ENCODE measurements around the gene SLIT1. TPM values are rescaled to one million over a fixed set of nuclear protein-coding genes. Genes with fewer than 3 reads are reported as not detected.

Gene SLIT1
- total RNA-seq, 4 donors from 2014 or later = 0.28 to 1.7 TPM; not detected in 2

DNA sequence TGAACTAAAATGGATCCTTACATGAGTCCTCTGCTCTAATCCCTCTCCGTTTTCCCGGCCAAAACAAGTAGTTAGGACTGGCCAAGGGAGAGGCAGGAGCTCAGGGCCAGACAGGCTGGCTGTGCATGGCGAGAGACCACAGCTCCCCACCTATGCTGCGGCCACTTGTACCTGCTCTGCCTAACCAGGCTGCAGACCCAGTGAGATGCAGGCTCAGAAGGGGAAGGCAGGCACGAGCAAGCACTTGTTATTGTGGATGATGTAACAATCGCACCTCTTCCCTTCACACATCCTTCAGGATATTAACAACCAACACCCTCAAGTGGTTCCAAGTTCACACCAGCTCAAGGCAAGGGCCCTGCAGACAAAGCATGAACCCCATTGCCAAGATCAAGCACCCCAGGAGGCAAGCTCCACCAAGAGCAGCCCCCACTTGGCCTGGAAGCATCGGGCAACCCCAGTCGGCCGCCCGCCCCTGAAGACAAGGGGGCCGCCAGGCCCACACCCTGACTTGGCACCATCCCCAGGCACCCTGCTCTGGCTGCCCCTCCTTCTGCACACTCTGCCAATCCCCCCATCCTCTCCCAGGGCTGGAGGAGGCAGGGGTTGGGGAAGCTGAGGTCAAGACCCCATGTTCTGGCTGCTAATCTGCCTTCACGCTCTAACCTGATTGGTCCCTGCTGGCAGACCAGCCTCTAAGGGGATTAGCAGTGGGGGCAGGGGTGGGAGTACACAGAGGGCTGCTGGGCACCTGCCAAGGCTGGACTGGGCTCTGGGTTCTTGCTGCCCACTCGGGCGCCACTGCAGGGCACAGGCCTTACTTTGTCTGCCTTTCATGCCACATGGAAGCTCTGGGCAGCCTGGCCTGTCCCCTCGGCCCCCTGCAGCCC lies 111.3 kb downstream of the SLIT1 start:
- Histone ChIP-seq H3K27me3 (no peaks in the 10 kb centered on the region), H3K4me1 (no peaks in the 10 kb centered on the region), H3K9me3 (no peaks in the 10 kb centered on the region), H3K36me3 (no peaks in the 10 kb centered on the region), H3K4me3 (no peak overlapping the region), H3K27ac (no peak overlapping the region)
- no peak for TF ChIP-seq POLR2A (IDR thresholded peaks at IDR 0.05)
- TF ChIP-seq, protein P1, sequence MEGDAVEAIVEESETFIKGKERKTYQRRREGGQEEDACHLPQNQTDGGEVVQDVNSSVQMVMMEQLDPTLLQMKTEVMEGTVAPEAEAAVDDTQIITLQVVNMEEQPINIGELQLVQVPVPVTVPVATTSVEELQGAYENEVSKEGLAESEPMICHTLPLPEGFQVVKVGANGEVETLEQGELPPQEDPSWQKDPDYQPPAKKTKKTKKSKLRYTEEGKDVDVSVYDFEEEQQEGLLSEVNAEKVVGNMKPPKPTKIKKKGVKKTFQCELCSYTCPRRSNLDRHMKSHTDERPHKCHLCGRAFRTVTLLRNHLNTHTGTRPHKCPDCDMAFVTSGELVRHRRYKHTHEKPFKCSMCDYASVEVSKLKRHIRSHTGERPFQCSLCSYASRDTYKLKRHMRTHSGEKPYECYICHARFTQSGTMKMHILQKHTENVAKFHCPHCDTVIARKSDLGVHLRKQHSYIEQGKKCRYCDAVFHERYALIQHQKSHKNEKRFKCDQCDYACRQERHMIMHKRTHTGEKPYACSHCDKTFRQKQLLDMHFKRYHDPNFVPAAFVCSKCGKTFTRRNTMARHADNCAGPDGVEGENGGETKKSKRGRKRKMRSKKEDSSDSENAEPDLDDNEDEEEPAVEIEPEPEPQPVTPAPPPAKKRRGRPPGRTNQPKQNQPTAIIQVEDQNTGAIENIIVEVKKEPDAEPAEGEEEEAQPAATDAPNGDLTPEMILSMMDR (IDR thresholded peaks at IDR 0.05) = no peak
- DNase-seq = no peak

DNA sequence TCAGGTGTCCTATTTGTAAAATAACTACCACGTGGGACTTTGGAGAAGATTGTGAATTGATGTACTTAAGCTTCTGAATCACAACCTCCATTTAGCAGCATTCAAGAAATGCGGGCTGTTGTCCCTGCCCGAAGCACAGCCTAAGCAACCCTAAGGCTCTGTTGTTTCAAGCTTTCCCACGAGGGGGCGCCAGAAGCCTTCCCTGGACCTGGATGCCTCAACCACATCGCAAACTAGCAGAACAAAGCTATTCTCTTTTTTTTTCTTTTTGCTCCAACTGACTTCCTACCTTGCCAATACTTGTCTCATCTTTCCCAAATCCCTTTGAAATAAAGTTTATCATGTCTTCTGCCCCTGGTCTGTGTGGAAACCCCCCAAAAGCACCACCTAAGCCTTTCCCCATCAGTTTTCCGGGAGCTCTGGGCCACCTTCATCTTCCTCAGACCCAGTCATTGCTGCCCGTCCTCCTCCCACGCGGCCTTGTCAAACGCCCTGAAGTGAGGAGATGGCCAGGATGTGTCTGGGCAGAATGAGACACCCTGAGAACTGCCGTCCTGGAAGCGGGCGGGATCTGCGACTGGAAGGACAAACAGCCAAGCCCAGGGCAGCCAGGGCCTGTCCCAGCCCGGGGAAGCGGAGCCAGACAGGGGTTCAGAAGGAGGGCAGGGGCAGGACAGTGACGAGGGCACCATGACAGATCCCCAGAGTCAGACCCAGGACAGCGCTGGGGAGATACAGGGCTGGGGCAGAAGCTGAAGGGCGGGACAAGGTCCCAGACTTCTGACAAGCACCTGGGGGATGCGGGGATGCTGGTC lies 112.7 kb downstream of the SLIT1 start:
- no peaks in the 10 kb centered on the region for H3K4me1 ChIP-seq
- H3K27me3 ChIP-seq = no peaks in the 10 kb centered on the region
- no peaks in the 10 kb centered on the region for H3K9me3 ChIP-seq
- H3K4me3 ChIP-seq = no peak overlapping the region
- no peaks in the 10 kb centered on the region for H3K36me3 ChIP-seq
- peak; percentile 75 to 90 (median 80) for DNase-seq
- TF ChIP-seq POLR2A (IDR thresholded peaks at IDR 0.05) = no peak
- TF ChIP-seq, protein P1 (IDR thresholded peaks at IDR 0.05) = peak; percentile 55 to 89 (median 79)
- no peak overlapping the region for H3K27ac ChIP-seq

DNA sequence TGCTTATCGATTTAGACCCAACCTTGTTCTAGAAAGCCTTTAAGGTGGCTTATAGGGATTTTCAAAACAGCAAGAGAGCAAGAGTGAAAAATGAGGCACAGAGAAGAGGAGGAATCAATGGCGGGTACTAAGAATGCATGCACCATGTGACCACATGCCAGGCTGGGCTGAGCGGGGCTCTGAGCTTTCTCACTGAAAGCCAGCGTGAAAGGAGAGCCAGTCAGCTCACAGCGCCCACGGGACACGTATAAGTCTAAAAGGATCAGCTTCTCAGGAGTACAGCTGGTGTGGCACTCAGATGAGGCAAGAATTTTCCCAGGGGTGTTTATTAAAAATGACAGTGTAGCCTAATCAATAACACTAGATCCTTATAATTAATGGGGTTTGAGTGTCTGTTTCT lies 114.3 kb downstream of the SLIT1 start:
- Histone ChIP-seq H3K9me3 (no peaks in the 10 kb centered on the region), H3K27ac (no peak overlapping the region), H3K36me3 (no peaks in the 10 kb centered on the region), H3K27me3 (no peaks in the 10 kb centered on the region), H3K4me3 (no peak overlapping the region), H3K4me1 (no peaks in the 10 kb centered on the region)
- no peak for DNase-seq
- TF ChIP-seq POLR2A (IDR thresholded peaks at IDR 0.05) = no peak
- TF ChIP-seq, protein P1 (IDR thresholded peaks at IDR 0.05) = no peak

DNA sequence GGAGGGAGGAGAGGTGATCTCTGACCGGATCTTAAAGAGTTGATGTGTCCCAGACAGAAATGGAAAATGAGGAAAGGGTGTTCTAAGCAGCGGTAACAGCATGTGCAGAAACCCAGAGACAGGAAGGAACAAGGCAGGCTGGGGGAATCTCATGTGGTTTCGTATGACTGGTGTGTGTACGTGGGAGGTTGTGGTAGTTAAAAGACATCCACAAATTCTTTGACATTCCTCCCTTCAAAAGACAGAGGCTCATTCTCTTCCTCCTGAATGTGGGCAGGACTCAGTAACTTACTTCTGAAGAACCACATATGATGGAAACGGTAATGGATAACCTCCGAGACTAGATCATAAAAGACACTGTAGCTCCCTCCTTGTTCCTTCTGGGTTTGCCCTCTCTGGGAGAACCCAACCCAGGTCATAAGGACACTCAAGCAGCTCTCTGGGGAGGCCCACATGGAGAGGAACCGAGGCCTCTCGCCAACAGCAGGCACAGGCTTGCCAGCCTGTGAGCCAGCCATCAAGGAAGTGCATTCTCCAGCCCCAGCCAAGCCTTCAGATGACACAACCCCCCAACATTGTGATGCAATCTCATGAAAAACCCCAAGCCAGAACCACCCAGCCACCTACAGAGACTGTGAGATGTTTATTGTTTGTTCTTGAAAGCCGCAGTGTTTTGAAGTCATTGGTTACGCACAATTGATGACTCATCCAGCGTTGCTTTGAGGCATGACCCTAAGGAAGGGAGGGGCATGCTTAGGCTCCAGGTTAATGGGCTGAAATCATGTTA lies 116.0 kb downstream of the SLIT1 start:
- DNase-seq = no peak
- H3K4me1 ChIP-seq = no peaks in the 10 kb centered on the region
- H3K27me3 ChIP-seq = no peaks in the 10 kb centered on the region
- no peaks in the 10 kb centered on the region for H3K36me3 ChIP-seq
- no peak overlapping the region for H3K27ac ChIP-seq
- H3K9me3 ChIP-seq = no peaks in the 10 kb centered on the region
- H3K4me3 ChIP-seq = no peak overlapping the region
- no peak for TF ChIP-seq POLR2A (IDR thresholded peaks at IDR 0.05)
- TF ChIP-seq, protein P1 (IDR thresholded peaks at IDR 0.05) = no peak

DNA sequence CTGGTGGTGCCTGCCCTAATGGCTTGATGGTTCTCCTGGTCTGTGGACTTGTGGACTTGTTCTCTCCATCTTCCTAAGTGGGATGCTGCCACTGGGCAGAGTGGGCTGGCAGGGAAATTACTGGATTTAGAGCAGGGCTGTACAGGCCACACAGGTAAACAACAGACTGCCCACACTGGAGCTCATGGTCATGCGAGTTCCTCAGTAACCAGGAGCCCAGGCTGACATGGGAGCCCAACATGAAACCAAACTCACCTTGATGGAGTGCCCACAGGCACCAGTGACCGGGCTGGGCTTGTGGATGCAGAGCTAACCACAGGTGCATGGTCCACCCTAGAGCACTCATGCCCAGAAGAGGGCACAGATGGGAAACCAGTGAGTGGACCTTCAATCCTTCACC lies 116.7 kb downstream of the SLIT1 start:
- Histone ChIP-seq H3K27ac (no peak overlapping the region), H3K9me3 (no peaks in the 10 kb centered on the region), H3K4me3 (no peak overlapping the region), H3K36me3 (no peaks in the 10 kb centered on the region), H3K27me3 (no peaks in the 10 kb centered on the region), H3K4me1 (no peaks in the 10 kb centered on the region)
- no peak for DNase-seq
- TF ChIP-seq, protein P1 (IDR thresholded peaks at IDR 0.05) = no peak
- no peak for TF ChIP-seq POLR2A (IDR thresholded peaks at IDR 0.05)
